Measurements from ENCODE around the gene MAG.
"Not testable (repeated sequence)": the region's sequence is repeated elsewhere in the genome, so short reads cannot be mapped to it uniquely, and the experiment has no call there.

Gene MAG

GRCh38 chr19:35279374-35279773, 12.6 kb upstream of the MAG start:
- H3K36me3 ChIP-seq (ENCODE audit: insufficient read depth, insufficient read length, low read length): peaks cover 35% of the 10 kb centered on the region
- H3K9me3 ChIP-seq (ENCODE audit: insufficient read depth, low read length): no peaks in the 10 kb centered on the region
- H3K27me3 ChIP-seq (ENCODE audit: insufficient read depth, insufficient read length): no peaks in the 10 kb centered on the region
- H3K4me3 ChIP-seq (ENCODE audit: insufficient read length, low read depth): no peak overlapping the region
- no peak overlapping the region for H3K9ac ChIP-seq (ENCODE audit: insufficient read length, low read depth)
- no peak for TF ChIP-seq YY1 (IDR thresholded peaks at IDR 0.05; ENCODE audit: insufficient read depth, insufficient read length)
- TF ChIP-seq SUZ12 (IDR thresholded peaks at IDR 0.05; ENCODE audit: extremely low read depth, insufficient read depth, insufficient read length): no peak
- no peak for TF ChIP-seq ZNF274 (IDR thresholded peaks at IDR 0.05; ENCODE audit: low read depth, low read length)
- H3K4me1 ChIP-seq (ENCODE audit: insufficient read depth, insufficient read length): no peaks in the 10 kb centered on the region
- DNase-seq (ENCODE audit: low read depth, low spot score): no peak

GRCh38 chr19:35279985-35280821, 11.8 kb upstream of the MAG start:
- Histone ChIP-seq H3K4me3 (ENCODE audit: insufficient read length, low read depth) (no peak overlapping the region), H3K9ac (ENCODE audit: insufficient read length, low read depth) (no peak overlapping the region), H3K36me3 (ENCODE audit: insufficient read depth, insufficient read length, low read length) (peaks cover 31% of the 10 kb centered on the region), H3K27me3 (ENCODE audit: insufficient read depth, insufficient read length) (no peaks in the 10 kb centered on the region), H3K9me3 (ENCODE audit: insufficient read depth, low read length) (no peaks in the 10 kb centered on the region), H3K4me1 (ENCODE audit: insufficient read depth, insufficient read length) (no peaks in the 10 kb centered on the region)
- TF ChIP-seq YY1 (IDR thresholded peaks at IDR 0.05; ENCODE audit: insufficient read depth, insufficient read length) (no peak), SUZ12 (IDR thresholded peaks at IDR 0.05; ENCODE audit: extremely low read depth, insufficient read depth, insufficient read length) (no peak), ZNF274 (IDR thresholded peaks at IDR 0.05; ENCODE audit: low read depth, low read length) (no peak)
- no peak for DNase-seq (ENCODE audit: low read depth, low spot score)

- peaks cover 25% of the 10 kb centered on the region for H3K36me3 ChIP-seq (ENCODE audit: insufficient read depth, insufficient read length, low read length)
- H3K4me3 ChIP-seq (ENCODE audit: insufficient read length, low read depth): no peak overlapping the region
- H3K4me1 ChIP-seq (ENCODE audit: insufficient read depth, insufficient read length): no peaks in the 10 kb centered on the region
- no peak for TF ChIP-seq ZNF274 (IDR thresholded peaks at IDR 0.05; ENCODE audit: low read depth, low read length)
- TF ChIP-seq SUZ12 (IDR thresholded peaks at IDR 0.05; ENCODE audit: extremely low read depth, insufficient read depth, insufficient read length): no peak
- TF ChIP-seq YY1 (IDR thresholded peaks at IDR 0.05; ENCODE audit: insufficient read depth, insufficient read length): no peak
- no peaks in the 10 kb centered on the region for H3K27me3 ChIP-seq (ENCODE audit: insufficient read depth, insufficient read length)
- no peak overlapping the region for H3K9ac ChIP-seq (ENCODE audit: insufficient read length, low read depth)
- no peak for DNase-seq (ENCODE audit: low read depth, low spot score)
- H3K9me3 ChIP-seq (ENCODE audit: insufficient read depth, low read length): no peaks in the 10 kb centered on the region
Observed at GRCh38 chr19:35281303-35281702, 10.7 kb upstream of the MAG start.

GRCh38 chr19:35284153-35285094, 7.5 kb upstream of the MAG start:
- TF ChIP-seq YY1 (IDR thresholded peaks at IDR 0.05; ENCODE audit: insufficient read depth, insufficient read length) (no peak), SUZ12 (IDR thresholded peaks at IDR 0.05; ENCODE audit: extremely low read depth, insufficient read depth, insufficient read length) (no peak), ZNF274 (IDR thresholded peaks at IDR 0.05; ENCODE audit: low read depth, low read length) (no peak)
- Histone ChIP-seq H3K4me3 (ENCODE audit: insufficient read length, low read depth) (no peak overlapping the region), H3K36me3 (ENCODE audit: insufficient read depth, insufficient read length, low read length) (peaks cover under 1% of the 10 kb centered on the region), H3K4me1 (ENCODE audit: insufficient read depth, insufficient read length) (peaks cover 2% of the 10 kb centered on the region), H3K27me3 (ENCODE audit: insufficient read depth, insufficient read length) (no peaks in the 10 kb centered on the region), H3K9ac (ENCODE audit: insufficient read length, low read depth) (no peak overlapping the region), H3K9me3 (ENCODE audit: insufficient read depth, low read length) (no peaks in the 10 kb centered on the region)
- DNase-seq (ENCODE audit: low read depth, low spot score): no peak

GRCh38 chr19:35285095-35285449, 6.9 kb upstream of the MAG start:
- peaks cover 2% of the 10 kb centered on the region for H3K4me1 ChIP-seq (ENCODE audit: insufficient read depth, insufficient read length)
- H3K4me3 ChIP-seq (ENCODE audit: insufficient read length, low read depth): no peak overlapping the region
- no peaks in the 10 kb centered on the region for H3K27me3 ChIP-seq (ENCODE audit: insufficient read depth, insufficient read length)
- H3K9me3 ChIP-seq (ENCODE audit: insufficient read depth, low read length): no peaks in the 10 kb centered on the region
- H3K9ac ChIP-seq (ENCODE audit: insufficient read length, low read depth): no peak overlapping the region
- H3K36me3 ChIP-seq (ENCODE audit: insufficient read depth, insufficient read length, low read length): no peaks in the 10 kb centered on the region
- no peak for TF ChIP-seq YY1 (IDR thresholded peaks at IDR 0.05; ENCODE audit: insufficient read depth, insufficient read length)
- no peak for TF ChIP-seq ZNF274 (IDR thresholded peaks at IDR 0.05; ENCODE audit: low read depth, low read length)
- TF ChIP-seq SUZ12 (IDR thresholded peaks at IDR 0.05; ENCODE audit: extremely low read depth, insufficient read depth, insufficient read length): no peak
- no peak for DNase-seq (ENCODE audit: low read depth, low spot score)

GRCh38 chr19:35285465-35285864, 6.5 kb upstream of the MAG start:
- H3K9me3 ChIP-seq (ENCODE audit: insufficient read depth, low read length); DNase-seq (ENCODE audit: low read depth, low spot score); H3K9ac ChIP-seq (ENCODE audit: insufficient read length, low read depth); H3K36me3 ChIP-seq (ENCODE audit: insufficient read depth, insufficient read length, low read length); H3K27me3 ChIP-seq (ENCODE audit: insufficient read depth, insufficient read length); H3K4me1 ChIP-seq (ENCODE audit: insufficient read depth, insufficient read length); H3K4me3 ChIP-seq (ENCODE audit: insufficient read length, low read depth): not testable (repeated sequence)

GRCh38 chr19:35286101-35286500, 5.9 kb upstream of the MAG start:
- H3K4me1 ChIP-seq (ENCODE audit: insufficient read depth, insufficient read length); H3K27me3 ChIP-seq (ENCODE audit: insufficient read depth, insufficient read length); H3K9me3 ChIP-seq (ENCODE audit: insufficient read depth, low read length); H3K36me3 ChIP-seq (ENCODE audit: insufficient read depth, insufficient read length, low read length); H3K9ac ChIP-seq (ENCODE audit: insufficient read length, low read depth); DNase-seq (ENCODE audit: low read depth, low spot score); H3K4me3 ChIP-seq (ENCODE audit: insufficient read length, low read depth): not testable (repeated sequence)

All from NT2/D1 (cell line).